SU-DHL-6 (cell line): ENCODE results near the gene CES4A.

ENCODE experiments used
- EZH2phosphoT487 ChIP-seq: fragments of 200-600 bp; sonication (generic), shearing (Covaris generic); conservative IDR thresholded peaks from 2 replicates; pipeline ENCODE4 v1.6.1; 2018; ENCODE audit warnings: mild to moderate bottlenecking, antibody characterized with exemption, low read length, moderate library complexity, mixed read lengths
- TF ChIP-seq, protein P1 (sequence below): fragments of 200-600 bp; sonication (generic); IDR thresholded peaks from one replicate; pipeline ENCODE4 v1.5.1; 2017; ENCODE audit warnings: antibody characterized with exemption, mild to moderate bottlenecking, low read length, moderate library complexity; ENCODE audit not compliant: insufficient read depth, poor library complexity, severe bottlenecking

DNA sequence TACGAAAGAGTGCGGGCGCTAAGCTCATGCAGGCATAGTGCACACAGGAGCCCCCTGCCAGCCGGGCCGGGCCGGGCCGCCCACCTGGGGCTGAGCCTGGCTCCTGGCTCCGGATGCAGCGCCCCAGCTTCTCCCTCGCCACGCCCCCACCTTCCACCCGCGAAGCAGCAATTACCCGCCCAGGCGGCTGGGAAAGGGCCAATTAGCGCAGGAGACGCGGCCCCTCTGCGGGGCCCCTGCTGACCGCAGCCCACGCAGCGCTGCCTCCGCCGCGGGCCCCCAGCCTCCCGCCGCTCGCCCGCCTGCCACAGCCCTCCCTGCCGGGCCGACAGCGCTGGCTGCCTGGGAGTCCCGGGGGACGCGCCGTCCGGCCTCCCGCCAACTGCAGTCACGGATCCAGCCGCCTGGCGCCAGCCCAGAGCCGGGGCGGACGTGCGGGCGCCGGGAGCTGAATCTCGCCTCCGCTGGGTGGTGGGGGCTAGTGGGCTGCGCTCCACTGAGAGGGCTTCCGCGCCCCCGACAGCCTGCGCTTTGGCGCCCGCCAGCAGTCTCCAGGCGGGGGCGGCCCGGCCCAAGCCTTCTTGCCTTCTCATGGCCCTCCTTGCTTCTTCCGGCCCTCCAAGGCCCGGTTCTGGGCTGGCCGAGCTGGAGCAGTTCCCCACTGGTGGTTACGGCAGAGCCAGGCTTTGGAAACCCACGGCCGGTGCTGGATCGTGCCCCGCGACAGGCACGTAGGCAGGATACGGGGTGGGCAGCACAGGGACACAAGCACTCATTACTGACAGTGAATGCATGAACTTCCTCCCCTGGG lies 25.6 kb downstream of the CES4A start:
- TF ChIP-seq, protein P1, sequence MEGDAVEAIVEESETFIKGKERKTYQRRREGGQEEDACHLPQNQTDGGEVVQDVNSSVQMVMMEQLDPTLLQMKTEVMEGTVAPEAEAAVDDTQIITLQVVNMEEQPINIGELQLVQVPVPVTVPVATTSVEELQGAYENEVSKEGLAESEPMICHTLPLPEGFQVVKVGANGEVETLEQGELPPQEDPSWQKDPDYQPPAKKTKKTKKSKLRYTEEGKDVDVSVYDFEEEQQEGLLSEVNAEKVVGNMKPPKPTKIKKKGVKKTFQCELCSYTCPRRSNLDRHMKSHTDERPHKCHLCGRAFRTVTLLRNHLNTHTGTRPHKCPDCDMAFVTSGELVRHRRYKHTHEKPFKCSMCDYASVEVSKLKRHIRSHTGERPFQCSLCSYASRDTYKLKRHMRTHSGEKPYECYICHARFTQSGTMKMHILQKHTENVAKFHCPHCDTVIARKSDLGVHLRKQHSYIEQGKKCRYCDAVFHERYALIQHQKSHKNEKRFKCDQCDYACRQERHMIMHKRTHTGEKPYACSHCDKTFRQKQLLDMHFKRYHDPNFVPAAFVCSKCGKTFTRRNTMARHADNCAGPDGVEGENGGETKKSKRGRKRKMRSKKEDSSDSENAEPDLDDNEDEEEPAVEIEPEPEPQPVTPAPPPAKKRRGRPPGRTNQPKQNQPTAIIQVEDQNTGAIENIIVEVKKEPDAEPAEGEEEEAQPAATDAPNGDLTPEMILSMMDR: no peak
- TF ChIP-seq EZH2phosphoT487: no peak
